K562 (cell line): ENCODE data around the gene CLIP2. TPM values are rescaled to one million over a fixed set of nuclear protein-coding genes. Genes with fewer than 3 reads are reported as not detected.

Experiments used
- BHLHE40 ChIP-seq: IDR thresholded peaks from 2 replicates; pipeline ENCODE4 v1.6.1; 2011; ENCODE audit warnings: low read length, improper control_type of control experiment
- CHCHD3 ChIP-seq: fragments of 250-450 bp; sonication (Bioruptor Pico); IDR thresholded peaks from 2 replicates; pipeline ENCODE4 v2.1.2; 2022; ENCODE audit warnings: mild to moderate bottlenecking
- COPS2 ChIP-seq: fragments of 450-650 bp; conservative IDR thresholded peaks from 2 replicates; pipeline ENCODE4 v1.6.1; 2016; ENCODE audit warnings: mild to moderate bottlenecking, moderate library complexity
- HNRNPLL ChIP-seq: fragments of 200-400 bp; formaldehyde crosslinking; IDR thresholded peaks from 2 replicates; pipeline ENCODE4 v1.6.1; 2017; ENCODE audit warnings: low read length, low read depth, mild to moderate bottlenecking; ENCODE audit not compliant: poor library complexity, severe bottlenecking
- KLF16 ChIP-seq: IDR thresholded peaks from 2 replicates; pipeline ENCODE4 v1.6.1; 2016; ENCODE audit warnings: antibody characterized with exemption
- KLF6 ChIP-seq: fragments of 250-450 bp; sonication (Bioruptor Pico); IDR thresholded peaks from 2 replicates; pipeline ENCODE4 v1.4.0; 2020; ENCODE audit warnings: mild to moderate bottlenecking, moderate library complexity, borderline replicate concordance
- NCOA6 ChIP-seq: fragments of 450-650 bp; IDR thresholded peaks from 2 replicates; pipeline ENCODE4 v1.6.1; 2017; ENCODE audit warnings: mild to moderate bottlenecking
- POLR2G ChIP-seq: fragments of 200-400 bp; formaldehyde crosslinking; IDR thresholded peaks from 2 replicates; pipeline ENCODE4 v1.6.1; 2017; ENCODE audit warnings: low read depth, mild to moderate bottlenecking, antibody characterized with exemption, low read length, moderate library complexity
- XRCC4 ChIP-seq: IDR thresholded peaks from one replicate; pipeline ENCODE4 v1.6.1; 2011; ENCODE audit not compliant: insufficient read depth, insufficient read length; ENCODE audit errors: extremely low read depth
- ZNF143 ChIP-seq: sonication (generic); formaldehyde crosslinking; IDR thresholded peaks from 2 replicates; pipeline ENCODE4 v1.9.0; 2022; ENCODE audit warnings: mild to moderate bottlenecking, missing genetic modification reagents
- ZNF212 ChIP-seq: fragments of 450-650 bp; formaldehyde crosslinking; IDR thresholded peaks from 2 replicates; pipeline ENCODE4 v1.4.0; 2020; ENCODE audit warnings: mild to moderate bottlenecking
- ZNF217 ChIP-seq: sonication (generic); formaldehyde crosslinking; IDR thresholded peaks from 2 replicates; pipeline ENCODE4 v1.8.0; 2022; ENCODE audit warnings: mild to moderate bottlenecking, missing genetic modification reagents
- ZNF431 ChIP-seq: sonication (generic); formaldehyde crosslinking; IDR thresholded peaks from 2 replicates; pipeline ENCODE4 v1.8.0; 2022; ENCODE audit warnings: mild to moderate bottlenecking, missing genetic modification reagents
- polyA plus RNA-seq, 8 experiments: library from polyadenylated mRNA; depleted of rRNA in 4 of 8; stranded (reverse) in 5 of 8; unstranded in 3 of 8; fragments of >200 nt; fragmentation: Nextera tagmentation in 2 of 8; fragmentation: Illumina TruSeq in 1 of 8; extraction: Ambion mirVana in 2 of 8; extraction: Trizol in 1 of 8; gene quantifications; 2 replicates each; pipeline versions ENCODE4 v1.2.1 to v1.2.3, GENCODE V29; 2011 to 2014; ENCODE audit warnings: inconsistent platforms in 1 of 8, missing spikeins in 1 of 8
- total RNA-seq, 7 experiments: library from RNA; depleted of rRNA in 6 of 7; stranded (reverse); fragments of >200 nt in 6 of 7; fragmentation: Illumina TruSeq in 2 of 7; extraction: Trizol in 2 of 7; gene quantifications; 2 replicates each; pipeline versions ENCODE4 v1.2.1 to v1.2.3, GENCODE V29; 2011 to 2021; ENCODE audit warnings: low replicate concordance in 1 of 7
- TF ChIP-seq, protein P1 (sequence below), 2 experiments: fragments of 450-650 bp in 1 of 2; IDR thresholded peaks; 2 replicates each; pipeline ENCODE4 v1.6.1; 2011 to 2017; ENCODE audit warnings: low read depth in 2 of 2, antibody characterized with exemption in 1 of 2, borderline replicate concordance in 1 of 2, low read length in 1 of 2, mild to moderate bottlenecking in 1 of 2, mixed read lengths in 1 of 2; ENCODE audit not compliant: control insufficient read depth in 1 of 2
- TF ChIP-seq, protein P2 (sequence below): fragments of 250-450 bp; sonication (Bioruptor Pico); IDR thresholded peaks from 2 replicates; pipeline ENCODE4 v1.9.0; 2021; ENCODE audit warnings: mild to moderate bottlenecking, inconsistent platforms
- TF ChIP-seq, protein P3 (sequence below): sonication (generic); formaldehyde crosslinking; IDR thresholded peaks from 2 replicates; pipeline ENCODE4 v1.8.0; 2022; ENCODE audit warnings: missing genetic modification reagents, mild to moderate bottlenecking, moderate library complexity, borderline replicate concordance
- TF ChIP-seq, protein P4 (sequence below): IDR thresholded peaks from 2 replicates; pipeline ENCODE4 v1.6.1; 2011; ENCODE audit not compliant: insufficient read length; ENCODE audit errors: extremely low read depth
- TF ChIP-seq, protein P5 (sequence below), 2 experiments: fragments of 250-450 bp in 1 of 2; fragments of 450-650 bp in 1 of 2; sonication (Bioruptor Pico) in 1 of 2; IDR thresholded peaks; 2 replicates each; pipeline versions ENCODE4 v1.6.1 to v1.8.0; 2016 to 2021; ENCODE audit warnings: mild to moderate bottlenecking in 2 of 2, moderate library complexity in 2 of 2, missing compliant biosample characterization in 1 of 2, missing genetic modification characterization in 1 of 2
- TF ChIP-seq, protein P6 (sequence below): sonication (generic); formaldehyde crosslinking; IDR thresholded peaks from 2 replicates; pipeline ENCODE4 v1.8.0; 2022; ENCODE audit warnings: mild to moderate bottlenecking, missing genetic modification reagents

The CLIP2 gene
- total and polyA plus RNA-seq, 9 of the 15 experiments (the other 6 are each of a cell fraction or from before 2014, with no cell fraction given): 0.07 to 5.4 (median 2.1) TPM

DNA sequence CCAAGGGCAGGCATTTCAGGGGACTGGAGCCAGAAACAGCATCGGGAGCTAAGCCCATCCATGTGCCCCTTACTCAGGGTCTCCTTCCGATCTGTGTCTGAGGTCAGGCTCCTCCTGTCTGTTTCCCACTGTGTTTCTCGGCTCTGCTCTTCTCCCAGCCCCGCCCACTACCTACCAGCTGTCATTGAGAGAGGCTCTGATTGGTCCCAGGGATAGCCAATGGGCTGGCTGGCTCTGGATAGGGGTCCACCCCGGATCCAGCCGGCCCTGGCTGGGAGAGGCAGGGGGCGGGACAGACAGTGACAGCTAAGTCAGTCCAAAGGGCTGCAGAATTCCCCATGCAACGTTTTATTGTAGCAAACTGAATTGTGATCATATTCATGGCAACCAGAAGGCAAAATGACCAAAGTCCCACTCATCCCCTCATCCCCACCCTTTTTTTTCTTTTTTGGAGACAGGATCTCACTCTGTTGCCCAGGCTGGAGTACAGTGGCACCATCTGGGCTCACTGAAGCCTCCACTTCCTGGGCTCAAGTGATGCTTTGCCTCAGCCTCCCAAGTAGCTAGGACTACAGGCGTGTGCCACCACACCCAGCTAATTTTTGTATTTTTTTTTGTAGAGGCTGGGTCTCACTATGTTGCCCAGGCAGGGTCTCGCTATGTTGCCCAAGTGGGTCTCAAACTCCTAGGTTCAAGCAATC is 76.3 kb downstream of the CLIP2 start (continued):
- TF ChIP-seq, protein P1, sequence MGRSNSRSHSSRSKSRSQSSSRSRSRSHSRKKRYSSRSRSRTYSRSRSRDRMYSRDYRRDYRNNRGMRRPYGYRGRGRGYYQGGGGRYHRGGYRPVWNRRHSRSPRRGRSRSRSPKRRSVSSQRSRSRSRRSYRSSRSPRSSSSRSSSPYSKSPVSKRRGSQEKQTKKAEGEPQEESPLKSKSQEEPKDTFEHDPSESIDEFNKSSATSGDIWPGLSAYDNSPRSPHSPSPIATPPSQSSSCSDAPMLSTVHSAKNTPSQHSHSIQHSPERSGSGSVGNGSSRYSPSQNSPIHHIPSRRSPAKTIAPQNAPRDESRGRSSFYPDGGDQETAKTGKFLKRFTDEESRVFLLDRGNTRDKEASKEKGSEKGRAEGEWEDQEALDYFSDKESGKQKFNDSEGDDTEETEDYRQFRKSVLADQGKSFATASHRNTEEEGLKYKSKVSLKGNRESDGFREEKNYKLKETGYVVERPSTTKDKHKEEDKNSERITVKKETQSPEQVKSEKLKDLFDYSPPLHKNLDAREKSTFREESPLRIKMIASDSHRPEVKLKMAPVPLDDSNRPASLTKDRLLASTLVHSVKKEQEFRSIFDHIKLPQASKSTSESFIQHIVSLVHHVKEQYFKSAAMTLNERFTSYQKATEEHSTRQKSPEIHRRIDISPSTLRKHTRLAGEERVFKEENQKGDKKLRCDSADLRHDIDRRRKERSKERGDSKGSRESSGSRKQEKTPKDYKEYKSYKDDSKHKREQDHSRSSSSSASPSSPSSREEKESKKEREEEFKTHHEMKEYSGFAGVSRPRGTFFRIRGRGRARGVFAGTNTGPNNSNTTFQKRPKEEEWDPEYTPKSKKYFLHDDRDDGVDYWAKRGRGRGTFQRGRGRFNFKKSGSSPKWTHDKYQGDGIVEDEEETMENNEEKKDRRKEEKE (IDR thresholded peaks at IDR 0.05; ENCODE audit: borderline replicate concordance in 1 of 2, control insufficient read depth in 1 of 2, low read depth in 2 of 2, low read length in 1 of 2): no peak
- no peak for TF ChIP-seq NCOA6
- no peak for TF ChIP-seq COPS2
- TF ChIP-seq ZNF143: no peak
- TF ChIP-seq, protein P2, sequence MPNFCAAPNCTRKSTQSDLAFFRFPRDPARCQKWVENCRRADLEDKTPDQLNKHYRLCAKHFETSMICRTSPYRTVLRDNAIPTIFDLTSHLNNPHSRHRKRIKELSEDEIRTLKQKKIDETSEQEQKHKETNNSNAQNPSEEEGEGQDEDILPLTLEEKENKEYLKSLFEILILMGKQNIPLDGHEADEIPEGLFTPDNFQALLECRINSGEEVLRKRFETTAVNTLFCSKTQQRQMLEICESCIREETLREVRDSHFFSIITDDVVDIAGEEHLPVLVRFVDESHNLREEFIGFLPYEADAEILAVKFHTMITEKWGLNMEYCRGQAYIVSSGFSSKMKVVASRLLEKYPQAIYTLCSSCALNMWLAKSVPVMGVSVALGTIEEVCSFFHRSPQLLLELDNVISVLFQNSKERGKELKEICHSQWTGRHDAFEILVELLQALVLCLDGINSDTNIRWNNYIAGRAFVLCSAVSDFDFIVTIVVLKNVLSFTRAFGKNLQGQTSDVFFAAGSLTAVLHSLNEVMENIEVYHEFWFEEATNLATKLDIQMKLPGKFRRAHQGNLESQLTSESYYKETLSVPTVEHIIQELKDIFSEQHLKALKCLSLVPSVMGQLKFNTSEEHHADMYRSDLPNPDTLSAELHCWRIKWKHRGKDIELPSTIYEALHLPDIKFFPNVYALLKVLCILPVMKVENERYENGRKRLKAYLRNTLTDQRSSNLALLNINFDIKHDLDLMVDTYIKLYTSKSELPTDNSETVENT (CRISPR knock-in tag): no peak
- TF ChIP-seq KLF16: peak; percentile 94
- TF ChIP-seq, protein P3, sequence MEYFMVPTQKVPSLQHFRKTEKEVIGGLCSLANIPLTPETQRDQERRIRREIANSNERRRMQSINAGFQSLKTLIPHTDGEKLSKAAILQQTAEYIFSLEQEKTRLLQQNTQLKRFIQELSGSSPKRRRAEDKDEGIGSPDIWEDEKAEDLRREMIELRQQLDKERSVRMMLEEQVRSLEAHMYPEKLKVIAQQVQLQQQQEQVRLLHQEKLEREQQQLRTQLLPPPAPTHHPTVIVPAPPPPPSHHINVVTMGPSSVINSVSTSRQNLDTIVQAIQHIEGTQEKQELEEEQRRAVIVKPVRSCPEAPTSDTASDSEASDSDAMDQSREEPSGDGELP (CRISPR knock-in tag): peak; percentile 99
- no peak for TF ChIP-seq ZNF431 (CRISPR knock-in tag)
- TF ChIP-seq CHCHD3: no peak
- TF ChIP-seq, protein P4, sequence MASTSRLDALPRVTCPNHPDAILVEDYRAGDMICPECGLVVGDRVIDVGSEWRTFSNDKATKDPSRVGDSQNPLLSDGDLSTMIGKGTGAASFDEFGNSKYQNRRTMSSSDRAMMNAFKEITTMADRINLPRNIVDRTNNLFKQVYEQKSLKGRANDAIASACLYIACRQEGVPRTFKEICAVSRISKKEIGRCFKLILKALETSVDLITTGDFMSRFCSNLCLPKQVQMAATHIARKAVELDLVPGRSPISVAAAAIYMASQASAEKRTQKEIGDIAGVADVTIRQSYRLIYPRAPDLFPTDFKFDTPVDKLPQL: no peak
- no peak for TF ChIP-seq ZNF212 (CRISPR knock-in tag)
- TF ChIP-seq, protein P5, sequence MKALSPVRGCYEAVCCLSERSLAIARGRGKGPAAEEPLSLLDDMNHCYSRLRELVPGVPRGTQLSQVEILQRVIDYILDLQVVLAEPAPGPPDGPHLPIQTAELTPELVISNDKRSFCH (CRISPR knock-in tag; IDR thresholded peaks at IDR 0.05): no peak
- TF ChIP-seq, protein P5 (tag; IDR thresholded peaks at IDR 0.05): no peak
- no peak for TF ChIP-seq BHLHE40
- no peak for TF ChIP-seq ZNF217 (CRISPR knock-in tag)
- no peak for TF ChIP-seq POLR2G
- TF ChIP-seq, protein P6, sequence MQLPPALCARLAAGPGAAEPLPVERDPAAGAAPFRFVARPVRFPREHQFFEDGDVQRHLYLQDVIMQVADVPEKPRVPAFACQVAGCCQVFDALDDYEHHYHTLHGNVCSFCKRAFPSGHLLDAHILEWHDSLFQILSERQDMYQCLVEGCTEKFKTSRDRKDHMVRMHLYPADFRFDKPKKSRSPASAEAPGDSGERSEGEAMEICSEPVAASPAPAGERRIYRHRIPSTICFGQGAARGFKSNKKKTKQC (CRISPR knock-in tag): no peak
- no peak for TF ChIP-seq KLF6 (CRISPR knock-in tag)
- no peak for TF ChIP-seq HNRNPLL
- TF ChIP-seq XRCC4: no peak
